ENCODE data around the gene NEU1. TPM values are rescaled to one million over a fixed set of nuclear protein-coding genes. Genes with fewer than 3 reads are reported as not detected.
A peak's percentile ranks its signal among the peaks of the same experiment; 100 is the strongest.

NEU1 gene
- total RNA-seq, 1 experiment from 2014 or later: 133 TPM

- Mint-ChIP-seq H3K36me3 (ENCODE audit: insufficient read depth, unreplicated experiment) (peaks cover 100% of the 10 kb centered on the region), H3K4me1 (ENCODE audit: low read depth, unreplicated experiment) (peaks cover 39% of the 10 kb centered on the region), H3K27ac (ENCODE audit: unreplicated experiment) (peak overlapping the region; percentile 99), H3K4me3 (ENCODE audit: low read depth, unreplicated experiment) (peak overlapping the region; percentile 89), H3K27me3 (ENCODE audit: unreplicated experiment) (no peaks in the 10 kb centered on the region), H3K9me3 (ENCODE audit: low read depth, unreplicated experiment) (no peaks in the 10 kb centered on the region)
- no peak for TF ChIP-seq CTCF (IDR thresholded peaks at IDR 0.05; ENCODE audit: unreplicated experiment)
- no peak for DNase-seq
- BruUV-seq (replicated peaks): no TSS peak
- intact Hi-C loops (cut with micrococcal nuclease; ENCODE audit: unreplicated experiment): no loop called here
- CTCF ChIA-PET: interaction anchor here (0.6 to 1.5 kb wide), 4 partner anchors 9 to 910 kb away, joined by 3 to 9 read pairs (median 4); partner anchors contain the start of genes HSPA1B and MSH5
Measured at GRCh38 chr6:31836474-31837368, 25.9 kb downstream of the NEU1 start.

- TF ChIP-seq CTCF (IDR thresholded peaks at IDR 0.05; ENCODE audit: unreplicated experiment): no peak
- BruUV-seq (replicated peaks): no TSS peak
- H3K9me3 Mint-ChIP-seq (ENCODE audit: low read depth, unreplicated experiment): no peaks in the 10 kb centered on the region
- H3K27ac Mint-ChIP-seq (ENCODE audit: unreplicated experiment): peak overlapping the region; percentile 99
- intact Hi-C loops (cut with micrococcal nuclease; ENCODE audit: unreplicated experiment): no loop called here
- DNase-seq: no peak
- H3K36me3 Mint-ChIP-seq (ENCODE audit: insufficient read depth, unreplicated experiment): peaks cover 100% of the 10 kb centered on the region
- CTCF ChIA-PET: interaction anchor here (0.6 to 1.5 kb wide), 8 partner anchors 9 to 909 kb away, joined by 3 to 9 read pairs (median 4); partner anchors contain the start of genes HSPA1B and MSH5
- H3K4me1 Mint-ChIP-seq (ENCODE audit: low read depth, unreplicated experiment): peaks cover 39% of the 10 kb centered on the region
- peak overlapping the region; percentile 89 for H3K4me3 Mint-ChIP-seq (ENCODE audit: low read depth, unreplicated experiment)
- H3K27me3 Mint-ChIP-seq (ENCODE audit: unreplicated experiment): no peaks in the 10 kb centered on the region
Measured at GRCh38 chr6:31836047-31836473, 26.6 kb downstream of the NEU1 start.

DNA sequence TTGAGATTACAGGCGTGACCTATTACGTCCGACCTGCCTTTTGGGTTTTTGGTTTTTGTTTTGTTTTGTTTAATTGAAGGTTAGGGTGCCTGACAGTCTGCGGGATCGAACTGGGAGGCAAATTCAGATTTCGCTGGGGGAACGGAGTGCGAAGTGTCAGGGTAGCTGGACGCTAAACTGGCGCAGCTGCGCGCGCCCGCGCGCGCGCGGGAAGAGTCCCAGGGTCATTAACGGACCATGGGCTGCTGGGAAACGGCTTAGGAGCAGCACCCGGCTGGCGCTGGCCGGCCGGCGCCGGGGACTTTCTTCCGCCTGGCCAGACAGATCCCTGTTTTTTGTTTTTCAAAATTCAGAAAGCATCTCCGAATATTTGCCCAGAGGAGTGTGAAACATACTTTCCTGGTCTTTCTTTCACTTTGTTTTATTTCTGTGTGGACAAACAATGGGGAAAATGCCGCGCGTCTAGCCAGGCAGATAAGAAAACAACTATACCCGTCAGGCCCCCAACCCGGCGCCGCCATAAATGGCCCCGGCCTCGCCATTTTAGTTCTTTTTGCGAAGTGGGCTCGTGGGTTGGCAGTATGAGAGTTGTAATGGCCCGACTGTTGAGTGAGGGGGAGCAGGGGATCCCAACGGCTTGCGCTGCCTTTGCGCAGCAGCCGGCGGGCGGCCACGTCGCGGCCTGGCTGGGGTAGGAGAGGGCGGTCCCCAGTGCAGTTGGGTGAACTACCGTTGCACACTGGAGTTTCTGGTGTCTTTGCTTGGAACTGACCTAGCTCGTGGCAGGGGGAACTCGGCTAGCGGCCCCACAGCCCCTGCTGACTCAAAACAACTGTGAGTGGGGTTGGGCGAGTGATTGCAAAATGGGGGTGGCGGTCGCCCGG, 28.0 kb downstream of the NEU1 start:
- H3K27me3 Mint-ChIP-seq (ENCODE audit: unreplicated experiment): no peaks in the 10 kb centered on the region
- BruUV-seq (replicated peaks): no TSS peak
- peaks cover 39% of the 10 kb centered on the region for H3K4me1 Mint-ChIP-seq (ENCODE audit: low read depth, unreplicated experiment)
- intact Hi-C loops (cut with micrococcal nuclease; ENCODE audit: unreplicated experiment): loop anchor here (2.0 to 5.0 kb wide), 2 partner anchors 14 to 42 kb away; no protein-coding TSS in a partner anchor
- CTCF ChIA-PET: interaction anchor here (0.6 to 1.6 kb wide), 9 partner anchors 13 to 1076 kb away, joined by 3 to 9 read pairs (median 4); partner anchors contain the start of genes HSPA1A, HSPA1L, LSM2 and MSH5
- peak overlapping the region; percentile 89 for H3K4me3 Mint-ChIP-seq (ENCODE audit: low read depth, unreplicated experiment)
- peak overlapping the region; percentile 99 for H3K27ac Mint-ChIP-seq (ENCODE audit: unreplicated experiment)
- H3K9me3 Mint-ChIP-seq (ENCODE audit: low read depth, unreplicated experiment): no peaks in the 10 kb centered on the region
- DNase-seq: peak; percentile 96
- peaks cover 100% of the 10 kb centered on the region for H3K36me3 Mint-ChIP-seq (ENCODE audit: insufficient read depth, unreplicated experiment)
- TF ChIP-seq CTCF (IDR thresholded peaks at IDR 0.05; ENCODE audit: unreplicated experiment): no peak
